ENCODE data around the gene CFAP251.
"Not testable (repeated sequence)": the region's sequence is repeated elsewhere in the genome, so short reads cannot be mapped to it uniquely, and the experiment has no call there.

DNA sequence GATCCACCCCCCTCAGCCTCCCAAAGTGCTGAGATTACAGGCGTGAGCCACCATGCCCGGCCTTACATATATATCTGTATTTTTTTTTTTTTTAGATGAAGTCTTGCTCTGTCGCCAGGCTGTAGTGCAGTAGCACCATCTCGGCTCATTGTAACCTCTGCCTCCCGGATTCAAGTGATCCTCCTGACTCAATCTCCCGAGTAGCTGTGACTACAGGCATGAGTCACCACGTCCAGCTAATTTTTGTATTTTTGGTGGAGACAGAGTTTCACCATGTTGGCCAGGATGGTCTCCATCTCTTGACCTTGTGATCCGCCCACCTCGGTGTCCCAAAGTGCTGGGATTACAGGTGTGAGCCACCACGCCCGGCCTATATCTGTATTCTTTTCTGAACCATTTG is 33.3 kb upstream of the CFAP251 start:
- not testable (repeated sequence) for TF ChIP-seq CTCF (conservative IDR thresholded peaks at IDR 0.05 in 1 of 2, IDR thresholded peaks at IDR 0.05 in 1 of 2; ENCODE audit: low read depth in 1 of 2, low read length in 2 of 2); EZH2 (IDR thresholded peaks at IDR 0.05; ENCODE audit: low read length, missing control alignments)
